ENCODE data around the gene AGBL5.

GRCh38 chr2:27050281-27050995 is 1.0 kb upstream of the AGBL5 start:
- TF ChIP-seq MAX (IDR thresholded peaks at IDR 0.05) (no peak), CTCF (IDR thresholded peaks at IDR 0.05 in 2 of 3, conservative IDR thresholded peaks at IDR 0.05 in 1 of 3; ENCODE audit: borderline replicate concordance in 1 of 3, insufficient read depth in 1 of 3, low read depth in 2 of 3, low read length in 2 of 3) (peak in 2 of 3 experiments; percentile 30 to 51; a peak in 4 of 6 replicates), ZNF274 (IDR thresholded peaks at IDR 0.05; ENCODE audit: low read depth, low read length) (no peak), EZH2phosphoT487 (IDR thresholded peaks at IDR 0.05; ENCODE audit: borderline replicate concordance) (no peak), YY1 (IDR thresholded peaks at IDR 0.05; ENCODE audit: extremely low read depth, insufficient replicate concordance, low read depth, low read length) (peak; percentile 71), POLR2A (IDR thresholded peaks at IDR 0.05; ENCODE audit: borderline replicate concordance, extremely low read depth, insufficient read depth, insufficient read length) (peak; percentile 71), TCF7L2 (IDR thresholded peaks at IDR 0.05; ENCODE audit: borderline replicate concordance, extremely low read depth, insufficient read depth, insufficient read length) (peak; percentile 3), ELF1 (IDR thresholded peaks at IDR 0.05; ENCODE audit: borderline replicate concordance, low read depth) (no peak), EZH2 (IDR thresholded peaks at IDR 0.05) (no peak), ATF3 (IDR thresholded peaks at IDR 0.05) (no peak)

Measured in HCT116 (cell line).